ENCODE data around the gene TRAPPC6A. TPM values are rescaled to one million over a fixed set of nuclear protein-coding genes. Genes with fewer than 3 reads are reported as not detected.
A peak's percentile ranks its signal among the peaks of the same experiment; 100 is the strongest.

The TRAPPC6A gene
- total and polyA plus RNA-seq, 9 of the 15 experiments (the other 6 are each of a cell fraction or from before 2014, with no cell fraction given), result 0.82 to 23.6 (median 11.6) TPM

GRCh38 chr19:45178262-45179071 lies 430 bp upstream of the TRAPPC6A start, which contains the start of gene BLOC1S3 (continued):
- no peak for TF ChIP-seq ESRRB (CRISPR knock-in tag; IDR thresholded peaks at IDR 0.05; ENCODE audit: borderline replicate concordance)
- TF ChIP-seq ARID3A (IDR thresholded peaks at IDR 0.05; ENCODE audit: borderline replicate concordance, low read depth, low read length), result no peak
- TF ChIP-seq KLF13 (tag; IDR thresholded peaks at IDR 0.05; ENCODE audit: borderline replicate concordance, low read depth), result peak; percentile 64; the same call in 1 of the 2 replicates
- TF ChIP-seq ZNF561 (CRISPR knock-in tag; conservative IDR thresholded peaks at IDR 0.05), result no peak
- TF ChIP-seq PRMT5 (CRISPR knock-in tag; IDR thresholded peaks at IDR 0.05), result no peak
- no peak for TF ChIP-seq FOXK1 (CRISPR knock-in tag; IDR thresholded peaks at IDR 0.05; ENCODE audit: borderline replicate concordance)
- no peak for TF ChIP-seq EZH2 (IDR thresholded peaks at IDR 0.05; ENCODE audit: borderline replicate concordance, low read depth, low read length)
- no peak for TF ChIP-seq ELK1 (CRISPR knock-in tag; IDR thresholded peaks at IDR 0.05)
- no peak for TF ChIP-seq HDAC6 (IDR thresholded peaks at IDR 0.05; ENCODE audit: low read depth, low read length)
- no peak for TF ChIP-seq NCOA6 (IDR thresholded peaks at IDR 0.05)
- TF ChIP-seq MYNN (IDR thresholded peaks at IDR 0.05), result 0 out of 2 replicates have a peak, but pooled peaks have one; percentile 9
- no peak for TF ChIP-seq MYNN (CRISPR knock-in tag; IDR thresholded peaks at IDR 0.05)
- TF ChIP-seq BRCA1 (IDR thresholded peaks at IDR 0.05), result no peak
- no peak for TF ChIP-seq BRCA1 (CRISPR knock-in tag; IDR thresholded peaks at IDR 0.05)
- no peak for TF ChIP-seq NR2F6 (CRISPR knock-in tag; IDR thresholded peaks at IDR 0.05)
- TF ChIP-seq MBD2 (IDR thresholded peaks at IDR 0.05; ENCODE audit: borderline replicate concordance, low read depth), result peak; percentile 87
- no peak for TF ChIP-seq MEF2A (IDR thresholded peaks at IDR 0.05; ENCODE audit: control insufficient read depth, low read depth, low read length)
- no peak for TF ChIP-seq BCLAF1 (IDR thresholded peaks at IDR 0.05; ENCODE audit: borderline replicate concordance in 1 of 2, control insufficient read depth in 1 of 2, low read depth in 2 of 2, low read length in 1 of 2)

Data from K562 (cell line).